T-helper 1 cell treated with Interleukin-12 subunit alpha and Interleukin-12 subunit beta and Interleukin-4 antibody, amounts not matched to agents 30 μg/mL and 1 μg/mL, for 36 hours (primary cell): Measurements from ENCODE around the gene DAAM2.

ENCODE experiments used
- H3K27ac Mint-ChIP-seq: one replicate; pipeline ENCODE4 v1.8.0; 2021; ENCODE audit warnings: mild to moderate bottlenecking, mixed read lengths
- H3K27me3 Mint-ChIP-seq: one replicate; pipeline ENCODE4 v1.8.0; 2021; ENCODE audit warnings: low read depth, mixed read lengths
- H3K36me3 Mint-ChIP-seq: one replicate; pipeline ENCODE4 v1.8.0; 2021; ENCODE audit warnings: low read depth, mixed read lengths
- H3K4me1 Mint-ChIP-seq: one replicate; pipeline ENCODE4 v1.8.0; 2021; ENCODE audit warnings: low read depth, mixed read lengths
- H3K4me3 Mint-ChIP-seq: one replicate; pipeline ENCODE4 v1.8.0; 2021; ENCODE audit warnings: mild to moderate bottlenecking, moderate library complexity, mixed read lengths
- H3K9me3 Mint-ChIP-seq: one replicate; pipeline ENCODE4 v1.8.0; 2021; ENCODE audit warnings: mixed read lengths

The DAAM2 gene

GRCh38 chr6:39887692-39888450, 95.7 kb downstream of the DAAM2 start:
- no peaks in the 10 kb centered on the region for H3K27me3 Mint-ChIP-seq

DNA sequence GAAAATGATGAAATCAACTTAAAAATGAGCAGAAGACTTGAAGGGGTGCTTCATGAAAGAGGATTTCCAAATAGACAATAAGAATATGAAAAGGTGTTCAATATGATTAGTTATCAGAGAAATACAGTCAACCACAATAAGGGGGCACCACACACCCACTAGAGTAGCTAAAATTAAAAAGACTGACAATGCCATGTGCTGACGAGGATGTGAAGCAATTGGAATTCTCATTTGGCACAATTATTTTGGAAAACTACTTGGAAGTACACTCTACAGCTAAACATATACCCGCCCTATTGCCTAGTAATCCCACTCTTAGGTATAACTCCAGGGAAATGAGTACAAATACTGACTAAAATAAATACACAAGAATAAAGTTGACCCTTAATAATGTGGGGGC, 97.1 kb downstream of the DAAM2 start:
- no peaks in the 10 kb centered on the region for H3K4me1 Mint-ChIP-seq
- no peaks in the 10 kb centered on the region for H3K36me3 Mint-ChIP-seq
- H3K9me3 Mint-ChIP-seq = no peaks in the 10 kb centered on the region
- no peaks in the 10 kb centered on the region for H3K27me3 Mint-ChIP-seq
- no peak overlapping the region for H3K4me3 Mint-ChIP-seq
- H3K27ac Mint-ChIP-seq = no peak overlapping the region

More at GRCh38 chr6:39887692-39888450, 95.7 kb downstream of the DAAM2 start:
- Mint-ChIP-seq H3K36me3 (no peaks in the 10 kb centered on the region), H3K9me3 (no peaks in the 10 kb centered on the region), H3K4me3 (no peak overlapping the region), H3K4me1 (no peaks in the 10 kb centered on the region), H3K27ac (no peak overlapping the region)

GRCh38 chr6:39891353-39891752, 99.2 kb downstream of the DAAM2 start:
- H3K9me3 Mint-ChIP-seq = no peaks in the 10 kb centered on the region
- H3K36me3 Mint-ChIP-seq = no peaks in the 10 kb centered on the region

GRCh38 chr6:39891976-39892375, 99.8 kb downstream of the DAAM2 start:
- H3K9me3 Mint-ChIP-seq = no peaks in the 10 kb centered on the region
- no peak overlapping the region for H3K27ac Mint-ChIP-seq
- no peaks in the 10 kb centered on the region for H3K36me3 Mint-ChIP-seq
- no peaks in the 10 kb centered on the region for H3K27me3 Mint-ChIP-seq
- H3K4me3 Mint-ChIP-seq = no peak overlapping the region
- no peaks in the 10 kb centered on the region for H3K4me1 Mint-ChIP-seq

More at GRCh38 chr6:39891353-39891752, 99.2 kb downstream of the DAAM2 start:
- H3K4me1 Mint-ChIP-seq = no peaks in the 10 kb centered on the region
- H3K4me3 Mint-ChIP-seq = no peak overlapping the region
- H3K27ac Mint-ChIP-seq = no peak overlapping the region
- no peaks in the 10 kb centered on the region for H3K27me3 Mint-ChIP-seq

DNA sequence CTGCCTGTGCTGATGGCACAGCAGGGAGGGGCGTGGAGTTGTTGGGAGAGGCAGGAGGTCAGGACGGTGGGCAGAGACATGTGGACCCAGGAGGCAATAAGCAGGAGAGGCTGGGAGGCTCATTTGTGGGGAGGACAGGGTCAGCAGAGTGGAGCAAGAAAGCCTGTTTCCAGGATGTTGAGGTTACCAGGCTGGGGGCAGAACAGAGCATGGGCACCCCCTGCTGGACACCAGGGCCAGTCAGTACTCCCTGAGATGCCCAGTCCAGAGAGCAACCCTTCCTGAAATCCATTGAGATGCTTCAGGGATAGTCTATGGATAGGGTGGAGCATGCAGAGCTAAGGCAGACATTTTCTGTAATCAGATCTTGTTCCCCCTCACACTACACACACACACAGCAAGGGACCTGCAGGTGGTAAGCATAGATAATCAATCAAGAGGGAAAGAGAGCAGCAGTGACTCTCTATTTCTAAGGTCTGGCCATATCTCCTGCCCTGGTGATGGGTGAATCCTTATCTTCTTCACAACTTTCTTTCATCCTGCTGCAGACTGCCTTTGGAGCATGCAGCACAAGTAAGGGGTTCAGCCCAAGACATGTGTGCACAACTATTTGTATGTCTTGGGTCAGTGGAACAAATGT, 100.4 kb downstream of the DAAM2 start:
- Mint-ChIP-seq H3K27ac (no peak overlapping the region), H3K9me3 (no peaks in the 10 kb centered on the region), H3K4me1 (no peaks in the 10 kb centered on the region), H3K27me3 (no peaks in the 10 kb centered on the region), H3K36me3 (no peaks in the 10 kb centered on the region), H3K4me3 (no peak overlapping the region)

- H3K4me3 Mint-ChIP-seq = no peak overlapping the region
- H3K36me3 Mint-ChIP-seq = no peaks in the 10 kb centered on the region
- H3K27me3 Mint-ChIP-seq = no peaks in the 10 kb centered on the region
- H3K4me1 Mint-ChIP-seq = no peaks in the 10 kb centered on the region
- no peak overlapping the region for H3K27ac Mint-ChIP-seq
- no peaks in the 10 kb centered on the region for H3K9me3 Mint-ChIP-seq
These were observed 101.1 kb downstream of the DAAM2 start for GRCh38 chr6:39893286-39893685.

GRCh38 chr6:39896701-39897100, 104.5 kb downstream of the DAAM2 start:
- Mint-ChIP-seq H3K4me3 (no peak overlapping the region), H3K4me1 (no peaks in the 10 kb centered on the region), H3K27ac (no peak overlapping the region), H3K27me3 (no peaks in the 10 kb centered on the region), H3K36me3 (no peaks in the 10 kb centered on the region), H3K9me3 (no peaks in the 10 kb centered on the region)

DNA sequence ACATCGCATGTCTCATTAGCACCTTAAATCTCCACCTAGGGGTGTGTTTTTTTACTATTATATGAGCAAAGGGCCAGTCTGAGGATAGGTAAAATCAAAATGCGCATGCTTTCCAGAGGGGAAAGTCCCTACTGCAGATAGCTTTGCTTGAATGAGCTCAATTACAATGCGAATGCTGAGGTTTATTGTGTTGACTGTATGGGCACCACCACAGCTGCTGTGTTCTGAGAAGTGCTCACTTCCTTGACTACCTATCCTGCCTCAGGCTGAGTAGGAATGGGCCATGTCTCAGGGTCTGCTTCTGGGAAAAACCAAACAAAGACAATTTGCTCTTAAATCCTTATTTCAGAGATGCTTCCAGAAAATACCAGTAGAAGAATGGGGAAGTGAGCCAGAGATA, 105.5 kb downstream of the DAAM2 start:
- no peak overlapping the region for H3K4me3 Mint-ChIP-seq
- H3K4me1 Mint-ChIP-seq = no peaks in the 10 kb centered on the region
- H3K27ac Mint-ChIP-seq = no peak overlapping the region
- H3K27me3 Mint-ChIP-seq = no peaks in the 10 kb centered on the region
- H3K9me3 Mint-ChIP-seq = no peaks in the 10 kb centered on the region
- no peaks in the 10 kb centered on the region for H3K36me3 Mint-ChIP-seq

DNA sequence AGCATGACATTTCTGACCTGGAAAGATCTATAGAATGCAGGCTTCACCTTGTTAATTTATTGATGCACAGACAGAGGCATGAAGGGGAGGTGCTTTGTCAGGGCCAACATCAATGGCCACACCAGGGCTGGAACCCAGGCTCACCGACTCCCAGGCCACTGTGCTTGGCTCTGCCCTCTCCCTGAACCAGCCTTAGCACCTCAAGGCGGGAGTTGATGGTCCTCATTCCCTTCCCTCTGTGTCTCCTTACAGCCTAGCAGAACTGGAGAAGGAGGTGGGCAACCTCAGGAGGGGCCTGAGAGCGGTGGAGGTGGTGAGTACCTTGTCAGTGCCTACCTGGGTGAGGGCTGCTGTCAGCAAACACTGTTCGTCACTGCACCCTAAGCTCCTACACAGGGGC, 106.4 kb downstream of the DAAM2 start:
- no peaks in the 10 kb centered on the region for H3K36me3 Mint-ChIP-seq
- H3K9me3 Mint-ChIP-seq = no peaks in the 10 kb centered on the region
- no peak overlapping the region for H3K27ac Mint-ChIP-seq
- H3K4me3 Mint-ChIP-seq = no peak overlapping the region
- no peaks in the 10 kb centered on the region for H3K27me3 Mint-ChIP-seq
- H3K4me1 Mint-ChIP-seq = no peaks in the 10 kb centered on the region

DNA sequence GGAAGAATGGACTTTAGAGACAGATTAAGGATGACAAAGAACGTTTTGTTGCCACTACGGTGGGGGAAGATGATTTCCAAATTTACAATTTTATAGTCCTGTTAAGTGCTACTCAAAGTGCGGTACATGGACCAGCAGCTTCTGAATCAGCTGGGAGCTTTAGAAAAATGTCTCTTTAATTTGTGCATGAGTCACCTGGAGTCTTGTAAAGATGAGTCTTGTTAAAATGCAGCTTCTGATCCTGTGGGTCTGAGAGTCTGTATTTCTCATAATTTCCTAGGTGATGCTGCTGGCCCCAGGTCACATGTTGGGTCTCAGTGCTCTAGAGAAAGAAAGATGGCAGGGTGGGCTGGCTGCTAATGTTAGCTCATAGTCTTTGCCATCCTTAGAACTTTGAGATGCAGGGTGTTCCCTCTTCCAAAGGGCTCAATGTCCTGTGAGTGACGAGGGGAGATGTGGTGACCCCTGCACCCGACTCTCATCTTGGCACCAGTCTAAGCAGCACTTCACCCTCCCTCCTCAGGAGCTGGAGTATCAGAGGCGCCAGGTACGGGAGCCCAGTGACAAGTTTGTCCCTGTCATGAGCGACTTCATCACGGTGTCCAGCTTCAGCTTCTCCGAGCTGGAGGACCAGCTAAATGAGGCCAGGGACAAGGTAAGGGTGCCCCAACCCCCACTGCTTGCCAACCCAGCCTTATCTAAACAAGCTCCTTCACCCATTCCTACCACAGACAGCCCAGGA, 107.5 kb downstream of the DAAM2 start:
- Mint-ChIP-seq H3K27me3 (no peaks in the 10 kb centered on the region), H3K4me1 (no peaks in the 10 kb centered on the region), H3K4me3 (no peak overlapping the region), H3K27ac (no peak overlapping the region), H3K36me3 (no peaks in the 10 kb centered on the region), H3K9me3 (no peaks in the 10 kb centered on the region)

DNA sequence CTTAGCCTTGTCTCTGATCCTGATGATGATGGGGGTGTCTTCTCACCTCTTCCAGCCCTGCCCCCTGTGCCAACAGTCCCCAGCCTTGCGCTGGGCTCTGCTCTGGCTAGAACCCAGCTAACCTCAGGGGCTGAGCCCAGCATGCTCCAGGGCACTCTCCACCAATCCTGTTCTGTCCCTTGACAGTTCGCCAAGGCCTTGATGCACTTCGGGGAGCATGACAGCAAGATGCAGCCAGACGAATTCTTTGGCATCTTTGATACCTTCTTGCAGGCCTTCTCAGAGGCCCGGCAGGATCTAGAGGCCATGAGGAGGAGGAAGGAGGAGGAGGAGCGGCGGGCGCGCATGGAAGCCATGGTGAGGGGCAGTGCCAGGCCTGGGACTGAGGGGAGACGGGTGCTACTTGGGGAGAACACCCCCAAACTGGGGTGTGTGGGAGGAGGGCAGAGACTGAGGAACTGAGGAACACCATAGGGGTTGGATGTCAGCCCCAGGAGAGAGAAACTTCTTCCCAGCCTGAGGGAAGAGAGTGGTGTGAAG, 109.0 kb downstream of the DAAM2 start:
- H3K4me1 Mint-ChIP-seq = no peaks in the 10 kb centered on the region
- H3K27ac Mint-ChIP-seq = no peak overlapping the region
- H3K36me3 Mint-ChIP-seq = no peaks in the 10 kb centered on the region
- no peaks in the 10 kb centered on the region for H3K9me3 Mint-ChIP-seq
- H3K27me3 Mint-ChIP-seq = no peaks in the 10 kb centered on the region
- H3K4me3 Mint-ChIP-seq = no peak overlapping the region

DNA sequence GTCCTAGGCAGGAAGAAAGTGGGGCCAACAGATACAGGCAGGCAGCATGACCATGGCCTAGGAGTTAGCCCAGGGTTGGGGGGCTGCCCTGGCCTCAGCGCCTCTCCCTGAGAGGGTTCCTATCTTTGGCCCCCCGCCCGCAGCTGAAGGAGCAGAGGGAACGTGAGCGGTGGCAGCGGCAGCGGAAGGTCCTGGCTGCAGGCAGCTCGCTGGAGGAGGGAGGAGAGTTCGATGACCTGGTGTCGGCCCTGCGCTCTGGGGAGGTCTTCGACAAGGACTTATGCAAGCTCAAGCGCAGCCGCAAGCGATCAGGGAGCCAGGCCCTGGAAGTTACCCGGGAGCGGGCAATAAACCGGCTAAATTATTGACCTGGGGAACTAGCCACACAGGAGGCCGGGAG, 109.5 kb downstream of the DAAM2 start:
- H3K27ac Mint-ChIP-seq = no peak overlapping the region
- no peaks in the 10 kb centered on the region for H3K36me3 Mint-ChIP-seq
- no peaks in the 10 kb centered on the region for H3K27me3 Mint-ChIP-seq
- H3K4me3 Mint-ChIP-seq = no peak overlapping the region
- no peaks in the 10 kb centered on the region for H3K4me1 Mint-ChIP-seq
- H3K9me3 Mint-ChIP-seq = no peaks in the 10 kb centered on the region

- H3K4me1 Mint-ChIP-seq = no peaks in the 10 kb centered on the region
- H3K27me3 Mint-ChIP-seq = no peaks in the 10 kb centered on the region
- H3K27ac Mint-ChIP-seq = no peak overlapping the region
- no peaks in the 10 kb centered on the region for H3K36me3 Mint-ChIP-seq
- no peak overlapping the region for H3K4me3 Mint-ChIP-seq
- no peaks in the 10 kb centered on the region for H3K9me3 Mint-ChIP-seq
These were observed 110.0 kb downstream of the DAAM2 start for GRCh38 chr6:39902136-39902535.

GRCh38 chr6:39902786-39903465, 110.8 kb downstream of the DAAM2 start:
- Mint-ChIP-seq H3K9me3 (no peaks in the 10 kb centered on the region), H3K4me1 (no peaks in the 10 kb centered on the region), H3K36me3 (no peaks in the 10 kb centered on the region), H3K27ac (no peak overlapping the region), H3K4me3 (no peak overlapping the region), H3K27me3 (no peaks in the 10 kb centered on the region)
